GM18505 (cell line): ENCODE data around the gene LHFPL2.

Experiments used
- ATAC-seq: cut with Tn5 transposase; IDR thresholded peaks from one replicate; pipeline ENCODE4 v1.9.1; 2021; ENCODE audit not compliant: unreplicated experiment
- POLR2A ChIP-seq: IDR thresholded peaks from 4 replicates; pipeline ENCODE4 v1.6.1; 2011; ENCODE audit warnings: borderline replicate concordance; ENCODE audit not compliant: insufficient read depth, insufficient read length; ENCODE audit errors: extremely low read depth

The LHFPL2 gene

GRCh38 chr5:78594610-78595457 lies 53.7 kb downstream of the LHFPL2 start:
- no peak for ATAC-seq
- TF ChIP-seq POLR2A, result no peak

- no peak for ATAC-seq
- no peak for TF ChIP-seq POLR2A
Observed at GRCh38 chr5:78594021-78594420, 54.6 kb downstream of the LHFPL2 start.

GRCh38 chr5:78593465-78593864 lies 55.1 kb downstream of the LHFPL2 start:
- TF ChIP-seq POLR2A, result no peak
- no peak for ATAC-seq

GRCh38 chr5:78592735-78593386 lies 55.7 kb downstream of the LHFPL2 start:
- TF ChIP-seq POLR2A, result no peak

GRCh38 chr5:78591972-78592700 lies 56.4 kb downstream of the LHFPL2 start:
- no peak for TF ChIP-seq POLR2A
- peak; percentile 73 for ATAC-seq

More at GRCh38 chr5:78592735-78593386, 55.7 kb downstream of the LHFPL2 start:
- ATAC-seq, result peak; percentile 16

- no peak for ATAC-seq
- TF ChIP-seq POLR2A, result no peak
Observed at GRCh38 chr5:78591138-78591612, 57.4 kb downstream of the LHFPL2 start.

GRCh38 chr5:78589923-78590322 lies 58.6 kb downstream of the LHFPL2 start:
- TF ChIP-seq POLR2A, result no peak

GRCh38 chr5:78588507-78588906 lies 60.1 kb downstream of the LHFPL2 start:
- no peak for ATAC-seq

More at GRCh38 chr5:78589923-78590322, 58.6 kb downstream of the LHFPL2 start:
- no peak for ATAC-seq

GRCh38 chr5:78587775-78588291 lies 60.7 kb downstream of the LHFPL2 start:
- ATAC-seq, result no peak
- TF ChIP-seq POLR2A, result no peak

More at GRCh38 chr5:78588507-78588906, 60.1 kb downstream of the LHFPL2 start:
- no peak for TF ChIP-seq POLR2A

- TF ChIP-seq POLR2A, result no peak
Observed at GRCh38 chr5:78587081-78587774, 61.3 kb downstream of the LHFPL2 start.

GRCh38 chr5:78586251-78586650 lies 62.3 kb downstream of the LHFPL2 start:
- no peak for TF ChIP-seq POLR2A
- no peak for ATAC-seq

More at GRCh38 chr5:78587081-78587774, 61.3 kb downstream of the LHFPL2 start:
- ATAC-seq, result no peak

GRCh38 chr5:78578015-78578414 lies 70.6 kb downstream of the LHFPL2 start:
- ATAC-seq, result no peak

More at GRCh38 chr5:78578015-78578414, 70.6 kb downstream of the LHFPL2 start:
- no peak for TF ChIP-seq POLR2A
